PFSK-1 (cell line): Measurements from ENCODE around the gene LIG3.

Experiments used
- POLR2AphosphoS5 ChIP-seq: IDR thresholded peaks from 2 replicates; pipeline ENCODE4 v1.6.1; 2012; ENCODE audit warnings: low read depth, mild to moderate bottlenecking, control low read depth, low read length, moderate library complexity
- SIN3A ChIP-seq: IDR thresholded peaks from 2 replicates; pipeline ENCODE4 v1.6.1; 2012; ENCODE audit warnings: mild to moderate bottlenecking, low read length, moderate library complexity, borderline replicate concordance; ENCODE audit not compliant: insufficient read depth
- TAF1 ChIP-seq: IDR thresholded peaks from 2 replicates; pipeline ENCODE4 v1.6.1; 2012; ENCODE audit warnings: low read length, control low read depth, borderline replicate concordance; ENCODE audit not compliant: insufficient read depth
- TF ChIP-seq, protein P1 (sequence below), 2 experiments: IDR thresholded peaks; 2 replicates each; pipeline versions ENCODE4 v1.6.1 to v1.8.0; 2011 to 2012; ENCODE audit warnings: low read depth in 2 of 2, low read length in 2 of 2, control low read depth in 1 of 2, inconsistent platforms in 1 of 2, mild to moderate bottlenecking in 1 of 2, moderate library complexity in 1 of 2; ENCODE audit not compliant: insufficient read depth in 1 of 2

DNA sequence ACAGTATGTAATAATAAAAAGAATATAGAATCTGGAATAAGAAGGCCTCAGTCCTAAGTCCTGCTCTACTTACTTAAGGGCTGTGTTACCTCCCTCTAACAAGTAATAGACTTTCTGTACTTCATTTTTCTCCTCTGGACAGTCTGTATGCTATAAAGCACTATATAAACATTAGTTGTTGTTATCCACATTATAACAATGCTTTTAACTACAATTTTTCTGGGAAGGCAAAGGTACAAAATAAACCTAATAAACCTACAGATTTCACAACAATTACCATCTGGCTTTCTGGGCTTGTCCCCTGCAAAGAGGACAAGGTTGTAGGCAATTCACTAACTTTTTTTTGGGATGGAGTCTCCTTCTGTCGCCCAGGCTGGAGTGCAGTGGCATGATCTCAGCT is 50.5 kb downstream of the LIG3 start:
- TF ChIP-seq, protein P1, sequence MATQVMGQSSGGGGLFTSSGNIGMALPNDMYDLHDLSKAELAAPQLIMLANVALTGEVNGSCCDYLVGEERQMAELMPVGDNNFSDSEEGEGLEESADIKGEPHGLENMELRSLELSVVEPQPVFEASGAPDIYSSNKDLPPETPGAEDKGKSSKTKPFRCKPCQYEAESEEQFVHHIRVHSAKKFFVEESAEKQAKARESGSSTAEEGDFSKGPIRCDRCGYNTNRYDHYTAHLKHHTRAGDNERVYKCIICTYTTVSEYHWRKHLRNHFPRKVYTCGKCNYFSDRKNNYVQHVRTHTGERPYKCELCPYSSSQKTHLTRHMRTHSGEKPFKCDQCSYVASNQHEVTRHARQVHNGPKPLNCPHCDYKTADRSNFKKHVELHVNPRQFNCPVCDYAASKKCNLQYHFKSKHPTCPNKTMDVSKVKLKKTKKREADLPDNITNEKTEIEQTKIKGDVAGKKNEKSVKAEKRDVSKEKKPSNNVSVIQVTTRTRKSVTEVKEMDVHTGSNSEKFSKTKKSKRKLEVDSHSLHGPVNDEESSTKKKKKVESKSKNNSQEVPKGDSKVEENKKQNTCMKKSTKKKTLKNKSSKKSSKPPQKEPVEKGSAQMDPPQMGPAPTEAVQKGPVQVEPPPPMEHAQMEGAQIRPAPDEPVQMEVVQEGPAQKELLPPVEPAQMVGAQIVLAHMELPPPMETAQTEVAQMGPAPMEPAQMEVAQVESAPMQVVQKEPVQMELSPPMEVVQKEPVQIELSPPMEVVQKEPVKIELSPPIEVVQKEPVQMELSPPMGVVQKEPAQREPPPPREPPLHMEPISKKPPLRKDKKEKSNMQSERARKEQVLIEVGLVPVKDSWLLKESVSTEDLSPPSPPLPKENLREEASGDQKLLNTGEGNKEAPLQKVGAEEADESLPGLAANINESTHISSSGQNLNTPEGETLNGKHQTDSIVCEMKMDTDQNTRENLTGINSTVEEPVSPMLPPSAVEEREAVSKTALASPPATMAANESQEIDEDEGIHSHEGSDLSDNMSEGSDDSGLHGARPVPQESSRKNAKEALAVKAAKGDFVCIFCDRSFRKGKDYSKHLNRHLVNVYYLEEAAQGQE (IDR thresholded peaks at IDR 0.05; ENCODE audit: insufficient read depth in 1 of 2, low read depth in 2 of 2, low read length in 2 of 2), result no peak
- TF ChIP-seq SIN3A, result no peak
- no peak for TF ChIP-seq POLR2AphosphoS5
- no peak for TF ChIP-seq TAF1
